Lower leg skin (tissue), 4 donors: ENCODE measurements around the gene CD86. TPM values are rescaled to one million over a fixed set of nuclear protein-coding genes. Genes with fewer than 3 reads are reported as not detected.
"Not testable (repeated sequence)": the region's sequence is repeated elsewhere in the genome, so short reads cannot be mapped to it uniquely, and the experiment has no call there.

Experiments
- DNase-seq, 2 donors: peaks; one replicate each; pipeline ENCODE4 v3.0.0-alpha.2; 2019; ENCODE audit warnings: low spot score in 2 of 2
- H3K4me3 ChIP-seq: fragments of 200-600 bp; sonication (generic); 2 replicates; pipeline ENCODE4 v1.5.1; 2017; ENCODE audit warnings: mild to moderate bottlenecking, low read depth; ENCODE audit not compliant: poor library complexity, severe bottlenecking
- CTCF ChIP-seq, 3 donors: fragments of 450-650 bp; IDR thresholded peaks; one replicate each; pipeline ENCODE4 v1.5.1; 2016; ENCODE audit warnings: antibody characterized with exemption in 3 of 3, mild to moderate bottlenecking in 3 of 3, moderate library complexity in 2 of 3
- POLR2A ChIP-seq, 2 donors: fragments of 450-650 bp; IDR thresholded peaks; one replicate each; pipeline ENCODE4 v1.6.1; 2016 to 2017; ENCODE audit warnings: antibody characterized with exemption in 2 of 2, mild to moderate bottlenecking in 1 of 2, moderate library complexity in 1 of 2
- WGBS, 2 donors: methylation state at CpG; one replicate each; pipeline ENCODE4 v1.1.5; 2018; 5-methylcytosine and 5-hydroxymethylcytosine counted together
- intact Hi-C: fragments of 100-400 bp; cut with DNase I; formaldehyde crosslinking; loops from one replicate; pipeline ENCODE4 v1.15.0; 2023; ENCODE audit warnings: low total_unique reads
- total RNA-seq, 4 donors: library from RNA; depleted of rRNA; stranded (reverse); fragments of >200 nt; gene quantifications; one replicate each; pipeline ENCODE4 v1.1.0, GENCODE V29; 2016

CD86 gene
- total RNA-seq, 4 donors from 2014 or later, result 0.91 to 3.6 (median 2.7) TPM

GRCh38 chr3:122151480-122151879, 96.3 kb downstream of the CD86 start:
- no peak for DNase-seq
- TF ChIP-seq POLR2A (IDR thresholded peaks at IDR 0.05) (no peak), CTCF (IDR thresholded peaks at IDR 0.05) (no peak)
- WGBS, 2 donors, result 54 to 59% methylated on average over 2 of the region's 2 CpGs
- H3K4me3 ChIP-seq, result no peak overlapping the region
- intact Hi-C loops, result no loop called here

GRCh38 chr3:122164983-122165382, 109.8 kb downstream of the CD86 start:
- DNase-seq, result not testable (repeated sequence)

GRCh38 chr3:122167630-122168029, 112.5 kb downstream of the CD86 start:
- intact Hi-C loops, result no loop called here
- TF ChIP-seq CTCF (IDR thresholded peaks at IDR 0.05), result no peak
- TF ChIP-seq POLR2A (IDR thresholded peaks at IDR 0.05), result no peak
- H3K4me3 ChIP-seq, result no peak overlapping the region
- no peak for DNase-seq

More at GRCh38 chr3:122164983-122165382, 109.8 kb downstream of the CD86 start:
- H3K4me3 ChIP-seq, intact Hi-C loops: not testable (repeated sequence)
- WGBS, 2 donors, result 97% methylated on average over 4 of the region's 31 CpGs; no CpG with 5 or more reads in 1 of the 2 donors

GRCh38 chr3:122168044-122168443, 112.9 kb downstream of the CD86 start:
- no peak overlapping the region for H3K4me3 ChIP-seq
- TF ChIP-seq POLR2A (IDR thresholded peaks at IDR 0.05), result no peak
- no peak for TF ChIP-seq CTCF (IDR thresholded peaks at IDR 0.05)
- no peak for DNase-seq
- 83 to 85% methylated on average over 3 of the region's 3 CpGs for WGBS, 2 donors
- intact Hi-C loops, result no loop called here

- 67 to 86% methylated on average over 3 of the region's 3 CpGs for WGBS, 2 donors
- TF ChIP-seq CTCF (IDR thresholded peaks at IDR 0.05) (no peak), POLR2A (IDR thresholded peaks at IDR 0.05) (no peak)
Measured at GRCh38 chr3:122169911-122170310, 114.7 kb downstream of the CD86 start.

More at GRCh38 chr3:122169911-122170310, 114.7 kb downstream of the CD86 start:
- DNase-seq, result no peak
- no peak overlapping the region for H3K4me3 ChIP-seq
- intact Hi-C loops, result no loop called here

Other genes starting within 250 kb of the CD86 start
- 10 to 100 TPM; 13.2 to 19.6 (median 17.7) TPM for gene IQCB1, start 220.3 kb upstream of the CD86 start, total RNA-seq
- 1 to 10 TPM in 3 of 4 donors, not detected in 1; 1.3 to 4.5 (median 1.4) TPM for gene EAF2, start 220.2 kb upstream of the CD86 start, total RNA-seq
- 1 to 10 TPM in 2 of 4 donors, under 1 TPM in 2; 0.42 to 2.9 (median 1.5) TPM for gene SLC15A2, start 161.0 kb upstream of the CD86 start, total RNA-seq
- 1 to 10 TPM; 1.8 to 4.0 (median 2.4) TPM for gene ILDR1, start 33.1 kb upstream of the CD86 start, total RNA-seq
- gene CASR, start 128.3 kb downstream of the CD86 start, total RNA-seq, result not detected